Endodermal cell (in vitro differentiated cells): ENCODE results near the gene LRRC1. TPM values are rescaled to one million over a fixed set of nuclear protein-coding genes. Genes with fewer than 3 reads are reported as not detected.

Experiments used
- DNase-seq: peaks from one replicate; pipeline ENCODE4 v3.0.0-alpha.2; 2017
- H3K27ac ChIP-seq: 2 replicates; pipeline ENCODE4 v1.5.1; 2013; ENCODE audit warnings: mild to moderate bottlenecking, low read depth, low read length, moderate library complexity
- H3K27me3 ChIP-seq: 2 replicates; pipeline ENCODE4 v1.6.1; 2013; ENCODE audit warnings: mild to moderate bottlenecking, low read length, moderate library complexity; ENCODE audit not compliant: insufficient read depth, control insufficient read depth, poor library complexity, severe bottlenecking
- H3K36me3 ChIP-seq: 2 replicates; pipeline ENCODE4 v1.7.0; 2013; ENCODE audit warnings: mild to moderate bottlenecking, low read length, moderate library complexity; ENCODE audit not compliant: control insufficient read depth, insufficient read depth
- H3K4me1 ChIP-seq: one replicate; pipeline ENCODE4 v1.7.0; 2013; ENCODE audit warnings: low read length; ENCODE audit not compliant: control insufficient read depth, insufficient read depth
- H3K4me3 ChIP-seq: 2 replicates; pipeline ENCODE4 v1.5.1; 2013; ENCODE audit warnings: mild to moderate bottlenecking, low read length, moderate library complexity
- H3K9ac ChIP-seq: 2 replicates; pipeline ENCODE4 v1.6.1; 2013; ENCODE audit warnings: mild to moderate bottlenecking, low read length, moderate library complexity; ENCODE audit not compliant: poor library complexity, severe bottlenecking; ENCODE audit errors: extremely low read depth
- H3K9me3 ChIP-seq: 2 replicates; pipeline ENCODE4 v1.6.1; 2013; ENCODE audit warnings: mild to moderate bottlenecking, low read length, moderate library complexity; ENCODE audit not compliant: control insufficient read depth
- H3K27ac Mint-ChIP-seq: 2 replicates; pipeline ENCODE4 v1.8.0; 2020; ENCODE audit warnings: mixed read lengths
- H3K27me3 Mint-ChIP-seq: 2 replicates; pipeline ENCODE4 v1.8.0; 2021; ENCODE audit warnings: mild to moderate bottlenecking, mixed read lengths; ENCODE audit not compliant: insufficient read depth
- H3K36me3 Mint-ChIP-seq: 2 replicates; pipeline ENCODE4 v1.8.0; 2020; ENCODE audit warnings: low read depth, mixed read lengths
- H3K4me1 Mint-ChIP-seq: 2 replicates; pipeline ENCODE4 v1.8.0; 2020; ENCODE audit warnings: mixed read lengths
- H3K4me3 Mint-ChIP-seq: 2 replicates; pipeline ENCODE4 v1.8.0; 2020; ENCODE audit warnings: mild to moderate bottlenecking, moderate library complexity, mixed read lengths
- H3K9me3 Mint-ChIP-seq: 2 replicates; pipeline ENCODE4 v1.8.0; 2020; ENCODE audit warnings: mild to moderate bottlenecking, mixed read lengths
- CTCF ChIP-seq: fragments of 200-600 bp; sonication (generic); conservative IDR thresholded peaks from 2 replicates; pipeline ENCODE4 v1.5.0; 2021; ENCODE audit warnings: antibody characterized with exemption, mild to moderate bottlenecking
- WGBS, 2 experiments: methylation state at CpG; one replicate each; pipeline versions ENCODE4 v1.1.5 to v1.1.7; 2013; ENCODE audit warnings: missing lambda C conversion rate in 2 of 2, mixed read lengths in 1 of 2; ENCODE audit not compliant: insufficient coverage in 1 of 2, insufficient read length in 1 of 2; 5-methylcytosine and 5-hydroxymethylcytosine counted together
- total RNA-seq, 2 donors: library from RNA; stranded (reverse); fragmentation: NEBNext Ultra II Directional in 1 of 2; extraction: Animal tissue kit (Norgen Biotek cat#: 25700) in 1 of 2; gene quantifications; 2 replicates in 1 of 2; 3 replicates in 1 of 2; pipeline ENCODE4 v1.2.1, GENCODE V29; 2021

Gene LRRC1
- total RNA-seq, 2 donors from 2014 or later = 14.1 to 15.3 TPM

GRCh38 chr6:53925891-53926290 lies 131.1 kb downstream of the LRRC1 start:
- H3K36me3 Mint-ChIP-seq = peaks cover 19% of the 10 kb centered on the region
- H3K27me3 Mint-ChIP-seq = no peaks in the 10 kb centered on the region
- 93 to 98% methylated on average over 3 to 6 of the region's 6 CpGs for WGBS, 2 experiments
- H3K27ac ChIP-seq = no peak overlapping the region
- H3K36me3 ChIP-seq = no peaks in the 10 kb centered on the region
- H3K27me3 ChIP-seq = no peaks in the 10 kb centered on the region
- no peaks in the 10 kb centered on the region for H3K4me1 ChIP-seq
- H3K4me1 Mint-ChIP-seq = peaks cover 4% of the 10 kb centered on the region
- H3K4me3 ChIP-seq = no peak overlapping the region
- DNase-seq = no peak
- peaks cover 3% of the 10 kb centered on the region for H3K9me3 Mint-ChIP-seq
- H3K9me3 ChIP-seq = no peaks in the 10 kb centered on the region
- H3K9ac ChIP-seq = no peak overlapping the region
- H3K4me3 Mint-ChIP-seq = no peak overlapping the region
- no peak for TF ChIP-seq CTCF
- H3K27ac Mint-ChIP-seq = no peak overlapping the region

GRCh38 chr6:53926505-53926904 lies 131.7 kb downstream of the LRRC1 start:
- no peak overlapping the region for H3K4me3 Mint-ChIP-seq
- no peak for DNase-seq
- peaks cover 3% of the 10 kb centered on the region for H3K9me3 Mint-ChIP-seq
- TF ChIP-seq CTCF = no peak
- Histone ChIP-seq H3K9ac (no peak overlapping the region), H3K36me3 (no peaks in the 10 kb centered on the region), H3K4me3 (no peak overlapping the region), H3K27ac (no peak overlapping the region), H3K4me1 (no peaks in the 10 kb centered on the region), H3K9me3 (no peaks in the 10 kb centered on the region), H3K27me3 (no peaks in the 10 kb centered on the region)
- WGBS, 2 experiments = 90 to 100% methylated on average over 2 of the region's 2 CpGs
- H3K27ac Mint-ChIP-seq = no peak overlapping the region
- H3K4me1 Mint-ChIP-seq = peaks cover 4% of the 10 kb centered on the region
- peaks cover 14% of the 10 kb centered on the region for H3K36me3 Mint-ChIP-seq
- H3K27me3 Mint-ChIP-seq = no peaks in the 10 kb centered on the region

- WGBS, 2 experiments = 81 to 100% methylated on average over 1 of the region's 1 CpG
- no peak for DNase-seq
- no peaks in the 10 kb centered on the region for H3K27me3 Mint-ChIP-seq
- H3K4me3 ChIP-seq = no peak overlapping the region
- H3K4me1 ChIP-seq = no peaks in the 10 kb centered on the region
- H3K36me3 ChIP-seq = no peaks in the 10 kb centered on the region
- peaks cover 3% of the 10 kb centered on the region for H3K9me3 Mint-ChIP-seq
- H3K4me3 Mint-ChIP-seq = no peak overlapping the region
- H3K36me3 Mint-ChIP-seq = peaks cover 14% of the 10 kb centered on the region
- no peak overlapping the region for H3K9ac ChIP-seq
- no peaks in the 10 kb centered on the region for H3K27me3 ChIP-seq
- TF ChIP-seq CTCF = no peak
- no peak overlapping the region for H3K27ac ChIP-seq
- H3K27ac Mint-ChIP-seq = no peak overlapping the region
- H3K4me1 Mint-ChIP-seq = no peaks in the 10 kb centered on the region
- no peaks in the 10 kb centered on the region for H3K9me3 ChIP-seq
Observed at GRCh38 chr6:53928641-53929040, 133.8 kb downstream of the LRRC1 start.
